Measurements from ENCODE around the gene TLK1.

Gene TLK1

GRCh38 chr2:171066110-171066509, 94.6 kb downstream of the TLK1 start:
- no peak for TF ChIP-seq CTCF (IDR thresholded peaks at IDR 0.05; ENCODE audit: borderline replicate concordance, control extremely low read depth, extremely low read depth, insufficient read depth, missing control alignments)
- in situ Hi-C loops (cut with MboI; ENCODE audit: low sequenced_read_pairs, unreplicated experiment) = no loop called here
- no peak for DNase-seq (ENCODE audit: low spot score)

- in situ Hi-C loops (cut with MboI; ENCODE audit: low sequenced_read_pairs, unreplicated experiment) = no loop called here
- DNase-seq (ENCODE audit: low spot score) = no peak
- TF ChIP-seq CTCF (IDR thresholded peaks at IDR 0.05; ENCODE audit: borderline replicate concordance, control extremely low read depth, extremely low read depth, insufficient read depth, missing control alignments) = no peak
These were observed 103.1 kb downstream of the TLK1 start for GRCh38 chr2:171057575-171057974.

GRCh38 chr2:171056307-171056706, 104.4 kb downstream of the TLK1 start:
- in situ Hi-C loops (cut with MboI; ENCODE audit: low sequenced_read_pairs, unreplicated experiment) = no loop called here
- DNase-seq (ENCODE audit: low spot score) = no peak
- no peak for TF ChIP-seq CTCF (IDR thresholded peaks at IDR 0.05; ENCODE audit: borderline replicate concordance, control extremely low read depth, extremely low read depth, insufficient read depth, missing control alignments)

- in situ Hi-C loops (cut with MboI; ENCODE audit: low sequenced_read_pairs, unreplicated experiment) = no loop called here
- TF ChIP-seq CTCF (IDR thresholded peaks at IDR 0.05; ENCODE audit: borderline replicate concordance, control extremely low read depth, extremely low read depth, insufficient read depth, missing control alignments) = no peak
- no peak for DNase-seq (ENCODE audit: low spot score)
These were observed 111.0 kb downstream of the TLK1 start for GRCh38 chr2:171049691-171050090.

GRCh38 chr2:171046048-171046560, 114.6 kb downstream of the TLK1 start:
- TF ChIP-seq CTCF (IDR thresholded peaks at IDR 0.05; ENCODE audit: borderline replicate concordance, control extremely low read depth, extremely low read depth, insufficient read depth, missing control alignments) = no peak
- in situ Hi-C loops (cut with MboI; ENCODE audit: low sequenced_read_pairs, unreplicated experiment) = no loop called here

GRCh38 chr2:171044416-171044815, 116.3 kb downstream of the TLK1 start:
- no peak for DNase-seq (ENCODE audit: low spot score)
- TF ChIP-seq CTCF (IDR thresholded peaks at IDR 0.05; ENCODE audit: borderline replicate concordance, control extremely low read depth, extremely low read depth, insufficient read depth, missing control alignments) = no peak
- in situ Hi-C loops (cut with MboI; ENCODE audit: low sequenced_read_pairs, unreplicated experiment) = no loop called here

More at GRCh38 chr2:171046048-171046560, 114.6 kb downstream of the TLK1 start:
- no peak for DNase-seq (ENCODE audit: low spot score)

Data from GM13976 (cell line).